ENCODE results near the gene SLC38A11. TPM values are rescaled to one million over a fixed set of nuclear protein-coding genes. Genes with fewer than 3 reads are reported as not detected.

Gene SLC38A11
- total RNA-seq, 6 experiments from 2014 or later, result 0.58 to 3.6 (median 2.1) TPM

GRCh38 chr2:164976301-164976700 is 21.0 kb upstream of the SLC38A11 start:
- 77% methylated on average over 3 of the region's 3 CpGs for WGBS (ENCODE audit: insufficient coverage, low coverage, low lambda C conversion rate, missing lambda C conversion rate)
- Histone ChIP-seq H3K36me3 (no peaks in the 10 kb centered on the region), H3K4me3 (no peak overlapping the region), H3K27me3 (no peaks in the 10 kb centered on the region), H3K4me1 (no peaks in the 10 kb centered on the region), H3K27ac (no peak overlapping the region), H3K9me3 (no peaks in the 10 kb centered on the region)
- DNase-seq, result no peak
- ATAC-seq, result no peak
- no peak for TF ChIP-seq POLR2A (IDR thresholded peaks at IDR 0.05)
- TF ChIP-seq, protein P1, sequence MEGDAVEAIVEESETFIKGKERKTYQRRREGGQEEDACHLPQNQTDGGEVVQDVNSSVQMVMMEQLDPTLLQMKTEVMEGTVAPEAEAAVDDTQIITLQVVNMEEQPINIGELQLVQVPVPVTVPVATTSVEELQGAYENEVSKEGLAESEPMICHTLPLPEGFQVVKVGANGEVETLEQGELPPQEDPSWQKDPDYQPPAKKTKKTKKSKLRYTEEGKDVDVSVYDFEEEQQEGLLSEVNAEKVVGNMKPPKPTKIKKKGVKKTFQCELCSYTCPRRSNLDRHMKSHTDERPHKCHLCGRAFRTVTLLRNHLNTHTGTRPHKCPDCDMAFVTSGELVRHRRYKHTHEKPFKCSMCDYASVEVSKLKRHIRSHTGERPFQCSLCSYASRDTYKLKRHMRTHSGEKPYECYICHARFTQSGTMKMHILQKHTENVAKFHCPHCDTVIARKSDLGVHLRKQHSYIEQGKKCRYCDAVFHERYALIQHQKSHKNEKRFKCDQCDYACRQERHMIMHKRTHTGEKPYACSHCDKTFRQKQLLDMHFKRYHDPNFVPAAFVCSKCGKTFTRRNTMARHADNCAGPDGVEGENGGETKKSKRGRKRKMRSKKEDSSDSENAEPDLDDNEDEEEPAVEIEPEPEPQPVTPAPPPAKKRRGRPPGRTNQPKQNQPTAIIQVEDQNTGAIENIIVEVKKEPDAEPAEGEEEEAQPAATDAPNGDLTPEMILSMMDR (IDR thresholded peaks at IDR 0.05), result no peak
- intact Hi-C loops (cut with DNase I), result no loop called here

GRCh38 chr2:164975891-164976290 is 20.6 kb upstream of the SLC38A11 start:
- H3K36me3 ChIP-seq, result no peaks in the 10 kb centered on the region
- TF ChIP-seq, protein P1 (IDR thresholded peaks at IDR 0.05), result no peak
- TF ChIP-seq POLR2A (IDR thresholded peaks at IDR 0.05), result no peak
- DNase-seq (no peak), ATAC-seq (no peak)
- 19% methylated on average over 1 of the region's 1 CpG for WGBS (ENCODE audit: insufficient coverage, low coverage, low lambda C conversion rate, missing lambda C conversion rate)
- no peaks in the 10 kb centered on the region for H3K4me1 ChIP-seq
- H3K27ac ChIP-seq, result no peak overlapping the region
- H3K9me3 ChIP-seq, result no peaks in the 10 kb centered on the region
- intact Hi-C loops (cut with DNase I), result no loop called here
- H3K27me3 ChIP-seq, result no peaks in the 10 kb centered on the region
- no peak overlapping the region for H3K4me3 ChIP-seq

DNA sequence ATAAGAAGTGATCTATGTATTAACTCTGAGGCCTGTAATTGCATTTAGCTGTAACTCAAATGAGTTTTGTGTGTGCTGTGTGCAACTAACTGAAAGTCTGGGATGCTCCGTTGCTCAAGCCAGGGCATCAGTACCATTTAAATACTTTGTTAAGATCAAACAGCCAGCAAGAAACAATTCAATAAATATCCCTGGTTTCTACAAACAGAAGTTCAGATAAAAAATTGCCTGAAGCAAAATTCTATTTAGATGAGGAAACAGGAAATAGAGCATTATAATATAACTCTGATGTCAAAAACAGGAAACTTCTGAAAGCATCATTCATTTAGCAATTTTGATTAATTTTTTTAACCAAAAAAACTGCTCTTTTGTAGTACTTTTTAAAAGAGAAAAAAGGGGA is 18.9 kb upstream of the SLC38A11 start:
- TF ChIP-seq, protein P1 (IDR thresholded peaks at IDR 0.05), result no peak
- no peak for TF ChIP-seq POLR2A (IDR thresholded peaks at IDR 0.05)
- no peaks in the 10 kb centered on the region for H3K4me1 ChIP-seq
- 56% methylated on average over 1 of the region's 1 CpG for WGBS (ENCODE audit: insufficient coverage, low coverage, low lambda C conversion rate, missing lambda C conversion rate)
- intact Hi-C loops (cut with DNase I), result no loop called here
- ATAC-seq (no peak), DNase-seq (no peak)
- no peaks in the 10 kb centered on the region for H3K9me3 ChIP-seq
- H3K27ac ChIP-seq, result no peak overlapping the region
- no peaks in the 10 kb centered on the region for H3K27me3 ChIP-seq
- H3K4me3 ChIP-seq, result no peak overlapping the region
- no peaks in the 10 kb centered on the region for H3K36me3 ChIP-seq

GRCh38 chr2:164972216-164972615 is 16.9 kb upstream of the SLC38A11 start:
- Histone ChIP-seq H3K36me3 (no peaks in the 10 kb centered on the region), H3K27ac (no peak overlapping the region), H3K4me1 (no peaks in the 10 kb centered on the region), H3K9me3 (no peaks in the 10 kb centered on the region), H3K27me3 (no peaks in the 10 kb centered on the region), H3K4me3 (no peak overlapping the region)
- WGBS (ENCODE audit: insufficient coverage, low coverage, low lambda C conversion rate, missing lambda C conversion rate), result 82% methylated on average over 4 of the region's 4 CpGs
- DNase-seq (no peak), ATAC-seq (no peak)
- intact Hi-C loops (cut with DNase I), result no loop called here
- TF ChIP-seq, protein P1 (IDR thresholded peaks at IDR 0.05), result no peak
- TF ChIP-seq POLR2A (IDR thresholded peaks at IDR 0.05), result no peak
